ENCODE results near the gene FAU. TPM values are rescaled to one million over a fixed set of nuclear protein-coding genes. Genes with fewer than 3 reads are reported as not detected.

The FAU gene
- total and polyA plus RNA-seq, 4 donors = 334 to 1,580 (median 978) TPM

DNA sequence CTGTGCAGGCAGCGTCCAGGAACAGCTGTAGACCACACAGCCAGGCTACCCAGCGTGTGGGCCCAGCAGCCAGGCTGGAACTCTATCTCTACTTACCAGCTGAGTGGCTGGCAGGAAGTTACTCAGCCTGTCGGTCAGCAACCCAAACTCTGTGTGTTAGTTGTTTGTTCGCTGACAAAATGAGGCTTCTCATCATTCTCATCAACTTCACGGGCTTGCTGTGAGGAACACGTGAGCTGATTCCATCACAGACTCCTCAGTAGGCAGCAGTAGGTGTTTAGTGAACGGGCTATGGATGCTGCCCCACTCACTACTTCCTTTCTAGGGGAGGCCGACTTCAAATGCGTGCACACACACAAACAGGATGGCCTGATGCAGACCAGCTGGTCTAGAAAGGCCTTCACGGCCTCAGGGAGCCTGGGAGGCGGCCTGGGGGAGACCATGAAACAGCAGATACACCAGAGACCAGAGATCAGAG lies 47.3 kb upstream of the FAU start:
- TF ChIP-seq, protein P1, sequence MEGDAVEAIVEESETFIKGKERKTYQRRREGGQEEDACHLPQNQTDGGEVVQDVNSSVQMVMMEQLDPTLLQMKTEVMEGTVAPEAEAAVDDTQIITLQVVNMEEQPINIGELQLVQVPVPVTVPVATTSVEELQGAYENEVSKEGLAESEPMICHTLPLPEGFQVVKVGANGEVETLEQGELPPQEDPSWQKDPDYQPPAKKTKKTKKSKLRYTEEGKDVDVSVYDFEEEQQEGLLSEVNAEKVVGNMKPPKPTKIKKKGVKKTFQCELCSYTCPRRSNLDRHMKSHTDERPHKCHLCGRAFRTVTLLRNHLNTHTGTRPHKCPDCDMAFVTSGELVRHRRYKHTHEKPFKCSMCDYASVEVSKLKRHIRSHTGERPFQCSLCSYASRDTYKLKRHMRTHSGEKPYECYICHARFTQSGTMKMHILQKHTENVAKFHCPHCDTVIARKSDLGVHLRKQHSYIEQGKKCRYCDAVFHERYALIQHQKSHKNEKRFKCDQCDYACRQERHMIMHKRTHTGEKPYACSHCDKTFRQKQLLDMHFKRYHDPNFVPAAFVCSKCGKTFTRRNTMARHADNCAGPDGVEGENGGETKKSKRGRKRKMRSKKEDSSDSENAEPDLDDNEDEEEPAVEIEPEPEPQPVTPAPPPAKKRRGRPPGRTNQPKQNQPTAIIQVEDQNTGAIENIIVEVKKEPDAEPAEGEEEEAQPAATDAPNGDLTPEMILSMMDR (IDR thresholded peaks at IDR 0.05; ENCODE audit: control extremely low read depth, extremely low read depth) = no peak
- 51 to 63% methylated on average over 11 of the region's 11 CpGs for WGBS, 2 donors
- H3K27me3 ChIP-seq (ENCODE audit: control insufficient read depth in 3 of 3, insufficient read depth in 3 of 3, low read length in 2 of 3) = no peaks in the 10 kb centered on the region
- DNase-seq = peak in 1 of 3 donors; percentile 38
- H3K4me3 ChIP-seq = no peak overlapping the region
- H3K9ac ChIP-seq (ENCODE audit: insufficient read depth in 1 of 2, low read length in 2 of 2) = no peak overlapping the region
- H3K9me3 ChIP-seq (ENCODE audit: control insufficient read depth in 4 of 4, insufficient read depth in 3 of 4, low read length in 3 of 4) = peaks cover 0 to 2% (median 0%) of the 10 kb centered on the region in 4 donors
- peaks cover 0 to 7% (median 0%) of the 10 kb centered on the region in 5 donors for H3K4me1 ChIP-seq (ENCODE audit: control insufficient read depth in 5 of 5, insufficient read depth in 5 of 5, low read length in 5 of 5)
- ATAC-seq (ENCODE audit: insufficient read depth, low FRiP score) = no peak
- H3K27ac ChIP-seq (ENCODE audit: low read depth in 1 of 2, low read length in 1 of 2) = no peak overlapping the region
- no peaks in the 10 kb centered on the region for H3K36me3 ChIP-seq (ENCODE audit: control insufficient read depth in 4 of 4, insufficient read depth in 4 of 4, low read length in 4 of 4)

DNA sequence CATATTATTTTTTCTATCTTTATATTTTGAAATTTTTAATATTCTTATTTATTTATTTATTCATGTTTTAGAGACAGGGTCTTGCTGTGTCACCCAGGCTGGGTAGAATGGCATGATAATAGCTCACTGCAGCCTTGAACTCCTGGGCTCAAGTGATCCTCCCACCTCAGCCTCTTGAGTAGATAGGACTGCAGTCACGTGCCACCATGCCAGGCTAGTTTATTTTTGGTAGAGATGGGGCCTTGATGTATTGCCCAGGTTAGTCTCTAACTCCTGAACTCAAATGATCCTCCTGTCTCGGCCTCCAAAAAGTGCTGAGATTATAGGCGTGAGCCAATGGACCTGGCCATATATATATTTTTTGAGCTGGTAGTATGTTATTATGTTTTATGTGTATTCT lies 45.7 kb upstream of the FAU start:
- H3K9ac ChIP-seq (ENCODE audit: insufficient read depth in 1 of 2, low read length in 2 of 2) = no peak overlapping the region

DNA sequence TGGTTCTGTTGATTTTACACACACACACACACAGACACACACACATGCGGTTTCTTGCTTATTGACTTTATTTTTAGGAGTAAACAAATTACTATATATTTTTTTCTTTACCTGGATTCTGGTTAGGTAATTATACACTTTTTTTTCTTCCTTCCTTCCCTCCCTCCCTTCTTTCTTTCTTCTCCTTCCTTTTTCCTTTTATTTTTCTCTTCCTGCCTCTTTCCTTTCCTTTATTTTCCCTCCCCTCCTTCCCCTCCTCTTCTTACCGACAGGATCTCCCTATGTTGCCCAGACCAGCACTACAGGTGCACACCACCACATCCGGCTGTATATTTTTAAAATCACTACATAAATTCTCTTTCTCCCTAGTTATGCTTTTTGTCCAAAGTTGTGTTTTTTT lies 45.0 kb upstream of the FAU start:
- no peak for DNase-seq
- H3K27me3 ChIP-seq (ENCODE audit: control insufficient read depth in 3 of 3, insufficient read depth in 3 of 3, low read length in 2 of 3) = no peaks in the 10 kb centered on the region
- no peak overlapping the region for H3K9ac ChIP-seq (ENCODE audit: insufficient read depth in 1 of 2, low read length in 2 of 2)
- H3K27ac ChIP-seq (ENCODE audit: low read depth in 1 of 2, low read length in 1 of 2) = no peak overlapping the region
- 86 to 95% methylated on average over 3 of the region's 3 CpGs for WGBS, 2 donors
- TF ChIP-seq, protein P1 (IDR thresholded peaks at IDR 0.05; ENCODE audit: control extremely low read depth, extremely low read depth) = no peak
- H3K4me3 ChIP-seq = no peak overlapping the region
- H3K36me3 ChIP-seq (ENCODE audit: control insufficient read depth in 4 of 4, insufficient read depth in 4 of 4, low read length in 4 of 4) = no peaks in the 10 kb centered on the region
- no peak for ATAC-seq (ENCODE audit: insufficient read depth, low FRiP score)
- H3K9me3 ChIP-seq (ENCODE audit: control insufficient read depth in 4 of 4, insufficient read depth in 3 of 4, low read length in 3 of 4) = peaks cover 0 to 2% (median 0%) of the 10 kb centered on the region in 4 donors
- H3K4me1 ChIP-seq (ENCODE audit: control insufficient read depth in 5 of 5, insufficient read depth in 5 of 5, low read length in 5 of 5) = peaks cover 0 to 7% (median 0%) of the 10 kb centered on the region in 5 donors

More for the DNA sequence above, 45.7 kb upstream of the FAU start:
- H3K9me3 ChIP-seq (ENCODE audit: control insufficient read depth in 4 of 4, insufficient read depth in 3 of 4, low read length in 3 of 4) = peaks cover 0 to 2% (median 0%) of the 10 kb centered on the region in 4 donors
- ATAC-seq (ENCODE audit: insufficient read depth, low FRiP score) (no peak), DNase-seq (no peak)
- 90 to 97% methylated on average over 3 of the region's 3 CpGs for WGBS, 2 donors
- H3K4me1 ChIP-seq (ENCODE audit: control insufficient read depth in 5 of 5, insufficient read depth in 5 of 5, low read length in 5 of 5) = peaks cover 0 to 7% (median 0%) of the 10 kb centered on the region in 5 donors
- H3K27ac ChIP-seq (ENCODE audit: low read depth in 1 of 2, low read length in 1 of 2) = no peak overlapping the region
- no peaks in the 10 kb centered on the region for H3K27me3 ChIP-seq (ENCODE audit: control insufficient read depth in 3 of 3, insufficient read depth in 3 of 3, low read length in 2 of 3)
- TF ChIP-seq, protein P1 (IDR thresholded peaks at IDR 0.05; ENCODE audit: control extremely low read depth, extremely low read depth) = no peak
- H3K36me3 ChIP-seq (ENCODE audit: control insufficient read depth in 4 of 4, insufficient read depth in 4 of 4, low read length in 4 of 4) = no peaks in the 10 kb centered on the region
- no peak overlapping the region for H3K4me3 ChIP-seq
